HG02763 (cell line): ENCODE results near the gene FAM227A.
"Not testable (repeated sequence)": the region's sequence is repeated elsewhere in the genome, so short reads cannot be mapped to it uniquely, and the experiment has no call there.

Source experiments
- ATAC-seq: cut with Tn5 transposase; IDR thresholded peaks from one replicate; pipeline ENCODE4 v1.9.1; 2021; ENCODE audit warnings: mild to moderate bottlenecking, moderate library complexity; ENCODE audit not compliant: unreplicated experiment

The FAM227A gene

GRCh38 chr22:38612217-38613006, 43.8 kb downstream of the FAM227A start:
- ATAC-seq: no peak

- no peak for ATAC-seq
These were observed 44.6 kb downstream of the FAM227A start for GRCh38 chr22:38611559-38611958.

- no peak for ATAC-seq
These were observed 46.0 kb downstream of the FAM227A start for GRCh38 chr22:38610234-38610633.

GRCh38 chr22:38608992-38609750, 47.0 kb downstream of the FAM227A start:
- ATAC-seq: no peak

- no peak for ATAC-seq
These were observed 48.5 kb downstream of the FAM227A start for GRCh38 chr22:38607680-38608079.

- ATAC-seq: no peak
These were observed 54.0 kb downstream of the FAM227A start for GRCh38 chr22:38602166-38602565.

- no peak for ATAC-seq
These were observed 54.9 kb downstream of the FAM227A start for GRCh38 chr22:38601221-38601764.

- ATAC-seq: no peak
These were observed 56.7 kb downstream of the FAM227A start for GRCh38 chr22:38599466-38599865.

- not testable (repeated sequence) for ATAC-seq
These were observed 73.3 kb downstream of the FAM227A start for GRCh38 chr22:38582923-38583322.

- no peak for ATAC-seq
These were observed 77.7 kb downstream of the FAM227A start for GRCh38 chr22:38578505-38578904.

GRCh38 chr22:38572065-38572464, 84.1 kb downstream of the FAM227A start:
- ATAC-seq: no peak

GRCh38 chr22:38570779-38571364, 85.3 kb downstream of the FAM227A start:
- no peak for ATAC-seq

GRCh38 chr22:38569972-38570778, 86.0 kb downstream of the FAM227A start, which contains the start of gene DMC1:
Gene DMC1 (minus strand): TSS chr22:38570183. CDS start chr22:38568256, 1,927 bp downstream.
- ATAC-seq: peak; percentile 61

- no peak for ATAC-seq
These were observed 86.8 kb downstream of the FAM227A start for GRCh38 chr22:38569181-38569971.

- no peak for ATAC-seq
These were observed 88.5 kb downstream of the FAM227A start for GRCh38 chr22:38567531-38568285.

GRCh38 chr22:38566726-38567504, 89.3 kb downstream of the FAM227A start:
- ATAC-seq: no peak

- no peak for ATAC-seq
These were observed 90.8 kb downstream of the FAM227A start for GRCh38 chr22:38565441-38565840.

GRCh38 chr22:38564669-38565068, 91.5 kb downstream of the FAM227A start:
- ATAC-seq: no peak
